GM12891 (cell line): ENCODE results near the gene ATE1.

Source experiments
- POLR2A ChIP-seq: IDR thresholded peaks from 2 replicates; pipeline ENCODE4 v1.6.1; 2011; ENCODE audit warnings: low read depth, low read length, control low read depth
- POLR2AphosphoS5 ChIP-seq: IDR thresholded peaks from 2 replicates; pipeline ENCODE4 v1.6.1; 2011; ENCODE audit warnings: low read depth, low read length, control low read depth
- POU2F2 ChIP-seq: IDR thresholded peaks from 2 replicates; pipeline ENCODE4 v1.6.1; 2011; ENCODE audit warnings: low read depth, mild to moderate bottlenecking, control low read depth, low read length, moderate library complexity

DNA sequence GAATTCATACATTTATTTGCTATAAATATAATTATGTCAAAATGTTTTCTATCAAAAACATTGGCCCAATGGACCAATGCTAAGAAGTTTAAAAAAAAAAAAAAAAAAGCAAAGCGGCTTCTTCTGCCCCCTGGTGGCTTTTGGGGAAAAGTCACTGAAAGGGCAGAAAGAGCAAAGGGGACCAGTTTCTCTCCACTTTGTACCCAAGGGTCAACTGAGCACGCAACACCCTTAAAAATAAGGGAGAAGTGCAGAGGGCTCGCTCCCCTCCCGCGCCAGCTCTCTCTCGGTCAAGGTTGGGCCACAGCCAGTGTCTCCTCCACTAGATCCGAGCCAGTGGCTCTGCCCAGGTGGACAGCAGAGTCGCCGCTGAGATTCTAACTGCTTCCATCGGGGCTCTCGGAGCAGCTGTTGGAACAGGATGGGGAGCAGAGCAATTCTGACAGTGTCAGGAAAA is 193.2 kb downstream of the ATE1 start:
- no peak for TF ChIP-seq POLR2AphosphoS5
- no peak for TF ChIP-seq POLR2A
- no peak for TF ChIP-seq POU2F2
